Mesendoderm (in vitro differentiated cells): ENCODE measurements around the gene TTC38.

Experiments used
- DNase-seq: peaks from one replicate; pipeline ENCODE4 v3.0.0; 2013
- H2AK5ac ChIP-seq: 2 replicates; pipeline ENCODE4 v1.6.1; 2013; ENCODE audit warnings: low read length, inconsistent platforms
- H2BK120ac ChIP-seq: 2 replicates; pipeline ENCODE4 v1.6.1; 2013; ENCODE audit warnings: low read depth, mild to moderate bottlenecking, low read length, moderate library complexity, mixed read lengths
- H2BK15ac ChIP-seq: replicated peaks from 2 replicates; pipeline ENCODE4 v1.6.1; 2013; ENCODE audit warnings: low read depth, mild to moderate bottlenecking, moderate library complexity
- H2BK5ac ChIP-seq: 2 replicates; pipeline ENCODE4 v1.6.1; 2013; ENCODE audit warnings: low read length, inconsistent platforms
- H3K18ac ChIP-seq: 2 replicates; pipeline ENCODE4 v1.6.1; 2013; ENCODE audit warnings: mild to moderate bottlenecking, low read length, mixed read lengths
- H3K23ac ChIP-seq: one replicate; pipeline ENCODE4 v1.6.1; 2013; ENCODE audit warnings: low read length
- H3K27ac ChIP-seq: 2 replicates; pipeline ENCODE4 v1.5.1; 2013; ENCODE audit warnings: low read depth, mild to moderate bottlenecking, inconsistent platforms, low read length, moderate library complexity
- H3K27me3 ChIP-seq: 2 replicates; pipeline ENCODE4 v1.6.1; 2013; ENCODE audit warnings: low read length, control low read depth, mild to moderate bottlenecking, inconsistent platforms; ENCODE audit not compliant: insufficient read depth, poor library complexity
- H3K36me3 ChIP-seq: 2 replicates; pipeline ENCODE4 v1.6.1; 2013; ENCODE audit warnings: low read length, inconsistent platforms; ENCODE audit not compliant: control insufficient read depth, insufficient read depth
- H3K4ac ChIP-seq: one replicate; pipeline ENCODE4 v1.6.1; 2013; ENCODE audit warnings: low read depth, mild to moderate bottlenecking, low read length, moderate library complexity
- H3K4me1 ChIP-seq: 2 replicates; pipeline ENCODE4 v1.6.1; 2013; ENCODE audit warnings: low read depth, low read length, inconsistent platforms; ENCODE audit not compliant: control insufficient read depth
- H3K4me2 ChIP-seq: 2 replicates; pipeline ENCODE4 v1.6.1; 2013; ENCODE audit warnings: low read length
- H3K4me3 ChIP-seq: 2 replicates; pipeline ENCODE4 v1.5.1; 2013; ENCODE audit warnings: mild to moderate bottlenecking, low read length
- H3K56ac ChIP-seq: one replicate; pipeline ENCODE4 v1.6.1; 2013; ENCODE audit warnings: low read length
- H3K79me1 ChIP-seq: 2 replicates; pipeline ENCODE4 v1.6.1; 2013; ENCODE audit warnings: low read length, inconsistent platforms
- H3K79me2 ChIP-seq: 2 replicates; pipeline ENCODE4 v1.6.1; 2013; ENCODE audit warnings: mild to moderate bottlenecking, low read length; ENCODE audit not compliant: control insufficient read depth, insufficient read depth
- H3K9ac ChIP-seq: 2 replicates; pipeline ENCODE4 v1.6.1; 2013; ENCODE audit warnings: low read length, inconsistent platforms
- H4K5ac ChIP-seq: one replicate; pipeline ENCODE4 v1.6.1; 2013; ENCODE audit warnings: low read length
- H4K8ac ChIP-seq: one replicate; pipeline ENCODE4 v1.6.1; 2013; ENCODE audit warnings: low read depth, mild to moderate bottlenecking, control low read depth, low read length, moderate library complexity
- WGBS: extraction: QIAGEN DNeasy Blood & Tissue Kit; methylation state at CpG from one replicate; pipeline ENCODE4 v1.1.7; 2013; ENCODE audit warnings: low lambda C conversion rate, missing lambda C conversion rate; ENCODE audit not compliant: insufficient coverage; ENCODE audit errors: extremely low coverage; 5-methylcytosine and 5-hydroxymethylcytosine counted together

Gene TTC38

GRCh38 chr22:46225631-46226030 lies 42.2 kb upstream of the TTC38 start:
- H3K23ac ChIP-seq = no peak overlapping the region
- no peaks in the 10 kb centered on the region for H3K79me1 ChIP-seq
- no peak overlapping the region for H2BK120ac ChIP-seq
- H3K4me3 ChIP-seq = no peak overlapping the region
- H3K27me3 ChIP-seq = no peaks in the 10 kb centered on the region
- H2AK5ac ChIP-seq = no peak overlapping the region
- no peak for DNase-seq
- H3K18ac ChIP-seq = no peak overlapping the region
- no peak overlapping the region for H3K4ac ChIP-seq
- no peaks in the 10 kb centered on the region for H3K4me1 ChIP-seq
- no peak overlapping the region for H3K56ac ChIP-seq
- H3K27ac ChIP-seq = no peak overlapping the region
- H3K79me2 ChIP-seq = no peaks in the 10 kb centered on the region
- H3K9ac ChIP-seq = no peak overlapping the region
- H2BK15ac ChIP-seq = no peak overlapping the region
- no CpG with 5 or more reads among the region's 7 CpGs for WGBS
- H4K8ac ChIP-seq = no peak overlapping the region
- no peak overlapping the region for H3K4me2 ChIP-seq
- H4K5ac ChIP-seq = no peak overlapping the region
- no peaks in the 10 kb centered on the region for H3K36me3 ChIP-seq
- H2BK5ac ChIP-seq = no peak overlapping the region

GRCh38 chr22:46226577-46226976 lies 41.2 kb upstream of the TTC38 start:
- no peak overlapping the region for H3K4me2 ChIP-seq

GRCh38 chr22:46229701-46230100 lies 38.1 kb upstream of the TTC38 start:
- Histone ChIP-seq H3K79me2 (no peaks in the 10 kb centered on the region), H2BK15ac (no peak overlapping the region), H3K9ac (no peak overlapping the region), H4K8ac (no peak overlapping the region), H3K23ac (no peak overlapping the region), H3K79me1 (no peaks in the 10 kb centered on the region), H4K5ac (no peak overlapping the region), H2AK5ac (no peak overlapping the region), H3K4me3 (no peak overlapping the region), H3K56ac (no peak overlapping the region), H2BK120ac (no peak overlapping the region), H3K36me3 (no peaks in the 10 kb centered on the region), H3K27ac (no peak overlapping the region), H3K18ac (no peak overlapping the region), H3K4ac (no peak overlapping the region), H3K4me2 (no peak overlapping the region), H2BK5ac (no peak overlapping the region), H3K4me1 (no peaks in the 10 kb centered on the region), H3K27me3 (no peaks in the 10 kb centered on the region)
- WGBS = no CpG with 5 or more reads among the region's 8 CpGs
- DNase-seq = no peak

More at GRCh38 chr22:46226577-46226976, 41.2 kb upstream of the TTC38 start:
- Histone ChIP-seq H3K4me1 (no peaks in the 10 kb centered on the region), H3K56ac (no peak overlapping the region), H3K27ac (no peak overlapping the region), H4K5ac (no peak overlapping the region), H3K9ac (no peak overlapping the region), H3K27me3 (no peaks in the 10 kb centered on the region), H2BK120ac (no peak overlapping the region), H2BK5ac (no peak overlapping the region), H4K8ac (no peak overlapping the region), H3K79me2 (no peaks in the 10 kb centered on the region), H3K23ac (no peak overlapping the region), H3K79me1 (no peaks in the 10 kb centered on the region), H3K4me3 (no peak overlapping the region), H3K4ac (no peak overlapping the region), H3K18ac (no peak overlapping the region), H3K36me3 (no peaks in the 10 kb centered on the region), H2BK15ac (no peak overlapping the region), H2AK5ac (no peak overlapping the region)
- no peak for DNase-seq
- no CpG with 5 or more reads among the region's 7 CpGs for whole genome bisulfite sequencing

GRCh38 chr22:46230262-46230901 lies 37.4 kb upstream of the TTC38 start:
- H3K56ac ChIP-seq = no peak overlapping the region
- no peak overlapping the region for H3K23ac ChIP-seq
- no peaks in the 10 kb centered on the region for H3K4me1 ChIP-seq
- no peak overlapping the region for H2AK5ac ChIP-seq
- no peak overlapping the region for H2BK120ac ChIP-seq
- no CpG with 5 or more reads among the region's 13 CpGs for WGBS
- H3K27ac ChIP-seq = no peak overlapping the region
- H3K4ac ChIP-seq = no peak overlapping the region
- no peak overlapping the region for H3K9ac ChIP-seq
- no peaks in the 10 kb centered on the region for H3K27me3 ChIP-seq
- no peaks in the 10 kb centered on the region for H3K79me1 ChIP-seq
- H2BK15ac ChIP-seq = no peak overlapping the region
- no peak overlapping the region for H3K18ac ChIP-seq
- H2BK5ac ChIP-seq = no peak overlapping the region
- H4K8ac ChIP-seq = no peak overlapping the region
- no peak overlapping the region for H3K4me3 ChIP-seq
- no peak for DNase-seq
- no peak overlapping the region for H3K4me2 ChIP-seq
- no peaks in the 10 kb centered on the region for H3K79me2 ChIP-seq
- H4K5ac ChIP-seq = no peak overlapping the region
- H3K36me3 ChIP-seq = no peaks in the 10 kb centered on the region

- no peaks in the 10 kb centered on the region for H3K4me1 ChIP-seq
- H3K79me2 ChIP-seq = no peaks in the 10 kb centered on the region
- H3K23ac ChIP-seq = no peak overlapping the region
- no peaks in the 10 kb centered on the region for H3K36me3 ChIP-seq
- no peak overlapping the region for H3K27ac ChIP-seq
- H3K4me3 ChIP-seq = no peak overlapping the region
- no peak overlapping the region for H3K4ac ChIP-seq
- no peak overlapping the region for H3K9ac ChIP-seq
- DNase-seq = no peak
- H3K4me2 ChIP-seq = no peak overlapping the region
- no peak overlapping the region for H2BK120ac ChIP-seq
- no peak overlapping the region for H3K56ac ChIP-seq
- H2BK5ac ChIP-seq = no peak overlapping the region
- no peak overlapping the region for H3K18ac ChIP-seq
- no peak overlapping the region for H4K8ac ChIP-seq
- no CpG with 5 or more reads among the region's 9 CpGs for WGBS
- no peaks in the 10 kb centered on the region for H3K79me1 ChIP-seq
- no peak overlapping the region for H2BK15ac ChIP-seq
- no peak overlapping the region for H4K5ac ChIP-seq
- no peaks in the 10 kb centered on the region for H3K27me3 ChIP-seq
- no peak overlapping the region for H2AK5ac ChIP-seq
These were observed 34.6 kb upstream of the TTC38 start for GRCh38 chr22:46233231-46233630.

- H3K4ac ChIP-seq = no peak overlapping the region
- H3K27ac ChIP-seq = no peak overlapping the region
- H3K4me3 ChIP-seq = no peak overlapping the region
- H3K79me1 ChIP-seq = no peaks in the 10 kb centered on the region
- H3K23ac ChIP-seq = no peak overlapping the region
- H3K36me3 ChIP-seq = no peaks in the 10 kb centered on the region
- H3K9ac ChIP-seq = no peak overlapping the region
- WGBS = no CpG with 5 or more reads among the region's 12 CpGs
- no peak overlapping the region for H2BK5ac ChIP-seq
- no peaks in the 10 kb centered on the region for H3K79me2 ChIP-seq
- no peak overlapping the region for H3K18ac ChIP-seq
- no peak overlapping the region for H3K56ac ChIP-seq
- H2BK15ac ChIP-seq = no peak overlapping the region
- DNase-seq = no peak
- H3K4me1 ChIP-seq = no peaks in the 10 kb centered on the region
- H2AK5ac ChIP-seq = no peak overlapping the region
- no peak overlapping the region for H2BK120ac ChIP-seq
- no peak overlapping the region for H4K5ac ChIP-seq
- no peak overlapping the region for H4K8ac ChIP-seq
- no peaks in the 10 kb centered on the region for H3K27me3 ChIP-seq
- H3K4me2 ChIP-seq = no peak overlapping the region
These were observed 32.8 kb upstream of the TTC38 start for GRCh38 chr22:46234969-46235368.
